GM19455 (cell line): ENCODE results near the gene P2RY8.
A peak's percentile ranks its signal among the peaks of the same experiment; 100 is the strongest.
"Not testable (repeated sequence)": the region's sequence is repeated elsewhere in the genome, so short reads cannot be mapped to it uniquely, and the experiment has no call there.

Source experiments
- ATAC-seq: cut with Tn5 transposase; IDR thresholded peaks from one replicate; pipeline ENCODE4 v1.9.1; 2021; ENCODE audit not compliant: unreplicated experiment

The P2RY8 gene

DNA sequence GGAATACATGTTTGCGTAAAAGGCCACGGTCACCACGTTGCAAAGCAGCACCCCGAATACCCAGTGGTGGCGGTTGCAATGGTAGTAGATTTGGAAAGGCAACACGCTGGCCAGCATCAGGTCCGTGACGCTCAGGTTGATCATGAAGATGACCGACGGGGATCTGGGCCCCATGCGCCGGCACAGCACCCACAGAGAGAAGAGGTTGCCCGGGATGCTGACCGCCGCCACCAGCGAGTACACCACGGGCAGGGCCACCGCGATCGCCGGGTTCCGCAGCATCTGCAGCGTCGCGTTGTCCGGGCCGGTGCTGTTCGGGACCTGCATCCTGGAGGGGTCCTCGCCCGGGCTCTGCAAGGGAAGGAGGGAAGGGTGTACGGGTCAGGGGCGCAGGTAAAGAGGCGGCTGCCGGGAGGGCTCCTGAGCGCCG is 70.7 kb downstream of the P2RY8 start:
- ATAC-seq: no peak

DNA sequence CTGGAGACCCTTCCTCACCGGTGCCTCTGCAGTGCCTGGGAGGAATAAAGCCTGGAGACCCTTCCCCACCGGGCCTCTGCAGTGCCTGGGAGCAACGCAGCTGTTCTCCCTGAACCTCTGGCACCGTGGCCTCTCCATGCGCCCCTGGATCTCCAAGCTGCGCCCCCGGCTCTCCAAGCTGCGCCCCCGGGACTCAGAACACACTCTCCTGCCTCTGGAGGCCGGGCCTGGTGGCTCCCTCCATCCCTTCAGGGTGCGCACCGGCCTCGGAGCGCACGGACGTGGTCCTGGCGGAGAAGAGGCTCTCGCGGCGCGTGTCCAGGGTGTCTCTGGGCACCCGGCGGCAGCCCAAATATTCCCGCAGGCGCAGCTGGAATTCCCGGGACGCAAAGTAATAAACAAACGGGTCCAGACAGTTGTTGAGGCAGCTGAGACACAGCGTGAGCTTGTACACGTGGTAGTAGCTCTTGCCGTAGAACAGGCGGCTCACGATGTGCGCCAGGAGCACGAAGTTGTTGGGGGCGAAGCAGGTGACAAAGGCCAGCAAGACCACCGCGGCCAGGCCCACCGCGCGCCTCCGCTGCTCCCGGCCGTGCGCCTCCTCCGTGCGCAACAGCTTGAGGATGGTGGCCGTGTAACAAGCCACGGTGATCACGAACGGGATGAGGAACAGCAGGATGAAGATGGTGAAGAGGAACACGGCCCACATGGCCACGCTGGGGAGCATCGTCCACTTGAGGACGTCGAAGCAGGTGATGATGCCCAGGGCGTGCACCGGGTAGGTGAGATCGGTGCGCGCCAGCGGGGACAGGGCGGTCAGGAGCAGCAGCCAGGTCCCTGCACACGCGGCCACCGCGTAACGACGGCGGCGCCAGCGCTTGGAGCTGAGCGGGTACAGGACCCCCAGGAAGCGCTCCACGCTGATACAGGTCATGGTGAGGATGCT is 71.4 kb downstream of the P2RY8 start:
- no peak for ATAC-seq

DNA sequence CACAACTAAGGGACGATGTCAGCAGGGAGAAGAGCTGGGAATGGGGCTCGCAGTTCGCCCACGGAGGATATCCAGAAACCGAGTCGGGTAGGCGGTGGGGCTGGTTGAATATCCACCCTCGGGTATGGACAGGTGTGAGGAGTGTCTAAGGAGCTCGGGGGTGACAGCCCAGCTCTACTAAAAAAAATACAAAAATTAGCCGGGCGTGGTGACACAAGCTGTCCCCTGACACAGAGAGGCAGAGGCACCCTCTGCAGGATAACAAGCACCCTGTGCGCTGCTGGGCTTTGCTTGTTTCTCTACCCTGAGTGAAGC is 72.1 kb downstream of the P2RY8 start:
- ATAC-seq: no peak

DNA sequence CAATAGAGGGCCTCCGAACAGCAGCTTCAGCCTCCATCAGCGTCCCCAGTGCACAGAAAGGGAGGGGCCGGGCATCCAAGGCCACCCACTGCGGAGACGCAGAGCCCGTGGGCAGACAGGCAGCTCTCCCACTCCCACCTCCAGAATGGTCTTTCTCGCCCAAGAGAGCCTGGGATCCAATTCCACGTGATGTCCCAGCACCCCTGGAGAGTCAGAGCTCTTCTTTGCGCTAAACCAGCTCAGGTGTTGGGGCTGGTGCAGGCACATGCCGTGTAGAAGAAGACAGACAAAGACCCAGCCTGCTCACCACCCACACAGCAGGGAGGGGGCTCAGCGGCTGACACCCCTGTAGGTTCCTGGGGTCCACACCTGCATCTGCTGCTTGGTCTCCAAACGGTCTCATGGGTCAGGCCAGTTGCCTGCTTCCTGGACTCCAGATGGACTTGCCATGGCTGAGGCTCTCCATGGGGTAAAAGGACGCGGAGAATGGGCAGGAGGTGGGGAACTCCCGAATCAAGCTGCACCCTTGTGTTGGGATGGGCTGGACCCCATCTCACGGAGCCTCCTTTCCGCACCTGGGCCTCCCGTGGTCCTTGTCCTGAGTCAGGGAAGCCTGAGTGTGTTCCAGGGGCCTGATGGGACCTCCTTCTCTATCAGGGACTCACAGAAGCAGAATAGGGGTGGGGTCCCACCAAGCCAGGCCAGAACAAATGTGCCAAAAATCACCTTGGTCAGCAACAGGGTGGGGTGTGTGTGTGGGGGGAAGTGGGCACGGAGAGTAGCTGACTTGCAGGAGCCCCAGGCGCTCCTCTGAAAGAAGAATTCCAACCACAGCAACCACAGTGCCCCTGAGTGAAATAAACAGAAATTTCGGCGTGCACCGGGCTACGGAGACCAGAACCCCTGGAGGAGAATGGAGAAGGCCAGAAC is 72.7 kb downstream of the P2RY8 start:
- ATAC-seq: no peak

DNA sequence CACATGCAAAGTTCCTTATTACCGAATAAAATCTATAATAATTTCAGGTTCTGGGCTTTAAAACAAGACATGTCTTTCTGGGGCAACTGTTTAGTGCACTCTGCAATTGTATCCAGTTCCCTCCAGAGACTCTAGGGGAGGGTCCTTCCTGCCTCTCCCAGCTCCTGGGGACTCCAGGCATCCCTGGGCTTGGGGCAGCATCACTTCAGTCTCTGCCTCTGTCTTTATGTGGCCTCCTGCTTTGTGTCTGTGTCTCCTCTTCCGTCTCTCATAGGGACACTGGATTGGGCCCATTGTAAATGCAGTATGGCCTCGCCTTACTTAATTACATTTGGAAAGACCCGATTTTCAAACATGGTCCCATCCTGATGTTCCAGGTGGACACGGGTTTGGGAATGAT is 73.4 kb downstream of the P2RY8 start:
- ATAC-seq: no peak

DNA sequence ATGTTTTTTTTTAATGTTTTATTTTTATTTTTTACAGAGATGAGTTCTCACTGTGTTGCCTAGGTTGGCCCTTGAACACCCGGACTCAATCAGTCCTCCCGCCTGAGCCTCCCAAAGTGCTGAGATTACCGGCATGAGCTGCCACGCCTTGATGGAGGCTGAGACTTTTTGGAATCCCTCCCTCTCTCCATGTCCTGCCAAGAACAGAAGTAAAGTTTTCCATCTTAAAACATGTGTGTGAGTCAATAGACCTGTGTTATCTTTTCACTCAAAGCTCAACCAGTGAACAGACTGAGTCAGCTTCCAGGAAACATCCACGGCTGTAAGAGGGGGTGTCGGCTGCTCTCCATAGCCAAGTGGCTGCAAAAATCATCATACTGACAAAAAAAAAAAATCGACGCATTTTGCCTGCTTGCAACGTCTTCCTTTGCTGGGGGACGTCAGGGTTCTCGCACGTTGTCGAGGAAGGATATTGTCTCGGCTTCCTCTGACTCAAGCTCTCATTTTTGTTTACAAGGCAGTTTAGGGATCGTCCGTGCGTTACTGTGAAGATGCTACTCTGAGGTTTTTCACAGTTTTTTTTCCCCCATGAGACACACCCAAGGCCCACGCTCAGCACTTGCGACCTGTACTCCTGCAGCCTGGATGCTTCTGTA is 74.3 kb downstream of the P2RY8 start:
- ATAC-seq: no peak

DNA sequence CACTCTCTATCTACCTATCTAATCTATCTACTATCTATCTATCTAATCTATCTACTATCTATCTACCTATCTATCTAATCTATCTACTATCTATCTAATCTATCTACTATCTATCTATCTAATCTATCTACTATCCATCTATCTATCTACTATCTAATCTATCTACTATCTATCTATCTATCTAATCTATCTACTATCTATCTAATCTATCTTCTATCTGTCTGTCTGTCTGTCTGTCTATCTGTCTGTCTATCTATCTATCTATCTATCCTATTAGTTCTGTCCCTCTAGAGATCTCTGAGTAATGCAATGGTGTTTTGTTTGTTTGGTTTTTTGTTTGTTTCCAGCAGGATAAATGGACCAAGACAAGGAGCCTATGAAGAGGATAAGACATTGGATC is 74.9 kb downstream of the P2RY8 start:
- no peak for ATAC-seq

DNA sequence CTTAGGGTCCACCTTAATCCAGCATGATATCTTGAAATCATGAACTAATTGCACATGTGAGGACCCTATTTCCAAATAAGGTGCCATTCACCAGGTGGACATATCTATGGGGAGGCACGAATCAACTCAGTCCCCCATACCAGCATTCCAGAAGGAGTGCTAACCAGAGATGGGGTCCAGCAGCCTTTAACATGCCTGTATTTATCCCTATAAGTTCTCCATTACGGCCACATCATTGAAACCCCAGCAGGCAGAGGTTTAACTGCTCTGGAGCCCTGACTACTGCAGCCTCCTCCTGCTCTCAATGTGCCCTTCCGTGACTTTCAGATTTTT is 81.1 kb downstream of the P2RY8 start:
- no peak for ATAC-seq

DNA sequence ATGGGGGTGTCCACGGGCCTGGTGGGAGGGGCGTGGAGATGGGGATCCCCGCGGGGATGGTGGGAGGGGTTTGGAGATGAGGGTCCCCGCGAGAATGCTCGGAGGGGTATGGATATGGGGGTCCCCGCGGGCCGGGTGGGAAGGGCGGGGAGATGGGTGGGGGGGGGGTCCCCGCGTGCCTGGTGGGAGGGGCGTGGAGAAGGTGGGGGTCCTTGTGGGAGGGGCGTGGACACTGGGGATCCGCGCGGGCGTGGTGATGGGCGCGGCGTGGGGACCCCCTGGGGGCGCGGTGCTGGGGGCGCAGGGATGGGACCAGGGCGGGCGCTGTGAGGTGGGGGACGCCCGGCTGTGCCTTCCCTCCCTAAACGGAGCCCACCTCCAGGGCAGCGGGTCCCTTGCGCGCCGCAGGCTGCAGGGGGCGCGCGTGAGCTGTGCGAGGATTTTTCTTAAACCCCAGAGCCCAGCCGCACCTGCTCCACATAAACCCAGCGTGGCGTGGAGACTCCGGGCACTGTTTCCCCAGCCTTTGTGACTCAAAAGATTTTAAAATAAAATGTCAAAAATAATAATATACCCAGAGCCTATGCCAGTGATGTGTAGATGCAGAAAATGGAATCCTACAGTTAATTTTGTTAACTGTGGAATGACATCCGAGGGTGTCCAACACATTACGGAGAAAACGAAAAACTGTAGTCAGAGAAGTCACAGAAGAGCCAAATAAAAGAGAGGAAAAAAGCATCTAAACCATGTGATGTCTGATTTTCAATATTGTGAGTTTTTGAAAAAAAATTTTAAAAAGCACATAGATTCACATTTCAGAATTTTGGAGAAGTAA is 82.8 kb downstream of the P2RY8 start:
- peak; percentile 40 for ATAC-seq

DNA sequence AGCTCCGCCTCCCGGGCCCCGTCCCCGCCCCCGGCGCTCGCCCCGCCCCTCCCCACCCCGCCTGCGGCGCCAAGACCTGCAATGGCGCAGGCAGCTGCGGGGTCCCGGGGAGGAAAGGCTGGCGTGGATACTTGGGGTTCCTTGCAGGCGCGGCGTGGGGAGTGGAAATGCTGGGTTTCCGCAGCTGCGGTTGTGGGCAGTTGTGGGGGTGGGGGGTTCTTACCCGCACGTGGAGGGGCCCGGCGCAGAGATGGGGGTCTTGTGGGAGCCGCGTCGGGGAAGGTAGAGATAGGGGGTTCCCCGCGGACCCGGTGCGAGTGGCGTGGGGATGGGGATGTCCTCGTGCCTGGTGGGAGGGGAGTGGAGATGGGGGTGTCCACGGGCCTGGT is 83.6 kb downstream of the P2RY8 start:
- peak; percentile 4 for ATAC-seq

DNA sequence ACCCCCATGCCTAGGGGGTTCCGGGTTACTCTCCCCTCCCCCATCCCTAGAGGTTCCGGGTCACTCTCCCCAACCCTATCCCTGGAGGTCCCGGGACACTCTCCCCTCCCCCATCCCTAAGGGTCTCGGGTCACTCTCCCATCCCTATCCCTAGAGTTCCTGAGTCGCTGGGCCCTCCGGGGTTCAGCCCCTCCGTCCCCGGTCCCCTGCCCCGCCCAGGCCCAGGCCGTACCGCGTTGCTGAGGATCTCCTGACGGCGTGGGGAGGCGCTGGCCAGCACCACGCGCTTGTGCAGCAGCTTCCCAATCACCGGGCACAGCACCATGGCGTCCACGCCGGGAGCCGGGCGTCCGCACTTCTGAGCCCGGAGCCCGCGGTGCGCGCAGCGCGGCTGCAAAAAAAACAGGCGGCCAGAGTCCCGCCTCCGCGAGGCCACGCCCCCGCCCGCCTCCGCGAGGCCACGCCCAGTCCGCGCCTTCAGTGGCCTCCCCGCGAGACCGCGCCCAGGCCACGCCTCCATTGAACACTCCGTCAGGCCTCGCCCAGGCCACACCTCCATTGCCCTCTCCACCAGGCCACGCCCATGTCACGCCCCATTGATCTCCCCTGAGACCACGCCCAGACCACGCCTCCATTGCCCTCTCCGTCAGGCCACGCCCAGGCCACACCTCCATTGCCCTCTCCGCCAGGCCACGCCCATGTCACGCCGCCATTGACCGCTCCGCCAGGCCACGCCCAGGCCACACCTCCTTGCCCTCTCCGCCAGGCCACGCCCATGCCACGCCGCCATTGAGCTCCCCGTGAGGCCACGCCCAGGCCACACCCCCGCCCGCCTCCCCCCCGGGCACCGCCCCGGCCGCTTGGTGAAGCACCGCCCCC is 84.2 kb downstream of the P2RY8 start, which contains the start of gene ASMTL:
TSS of gene ASMTL (minus strand) at position 394 of the 879 bp plus-strand sequence. CDS start at position 325, 69 bp downstream.
- ATAC-seq: peak; percentile 64

DNA sequence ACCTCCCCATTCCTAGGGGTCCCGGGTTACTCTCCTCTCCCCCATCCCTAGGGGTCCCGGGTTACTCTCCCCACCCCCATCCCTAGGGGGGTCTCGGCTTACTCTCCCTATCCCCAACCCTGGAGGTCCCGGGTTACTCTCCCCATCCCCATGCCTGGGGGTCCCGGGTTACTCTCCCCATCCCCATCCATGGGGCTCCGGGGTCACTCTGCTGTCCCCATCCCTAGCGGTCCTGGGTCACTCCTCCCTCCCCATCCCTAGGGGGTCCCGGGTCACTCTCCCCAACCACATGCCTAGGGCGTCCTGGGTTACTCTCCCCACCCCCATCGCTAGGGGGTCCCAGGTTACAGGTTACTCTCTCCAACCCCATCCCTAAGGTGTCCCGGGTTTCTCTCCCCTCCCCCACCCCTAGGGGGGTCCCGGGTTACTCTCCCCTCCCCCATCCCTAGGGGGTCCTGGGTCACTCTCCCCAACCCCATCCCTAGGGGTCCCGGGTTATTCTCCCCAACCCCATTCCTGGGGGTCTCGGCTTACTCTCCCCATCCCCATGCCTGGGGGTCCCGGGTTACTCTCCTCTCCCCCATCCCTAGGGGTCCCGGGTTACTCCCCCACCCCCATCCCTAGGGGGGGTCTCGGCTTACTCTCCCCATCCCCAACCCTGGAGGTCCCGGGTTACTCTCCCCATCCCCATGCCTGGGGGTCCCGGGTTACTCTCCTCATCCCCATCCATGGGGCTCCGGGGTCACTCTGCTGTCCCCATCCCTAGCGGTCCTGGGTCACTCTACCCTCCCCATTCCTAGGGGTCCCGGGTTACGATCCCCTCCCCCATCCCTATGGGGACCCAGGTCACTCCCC is 85.1 kb downstream of the P2RY8 start:
- no peak for ATAC-seq

DNA sequence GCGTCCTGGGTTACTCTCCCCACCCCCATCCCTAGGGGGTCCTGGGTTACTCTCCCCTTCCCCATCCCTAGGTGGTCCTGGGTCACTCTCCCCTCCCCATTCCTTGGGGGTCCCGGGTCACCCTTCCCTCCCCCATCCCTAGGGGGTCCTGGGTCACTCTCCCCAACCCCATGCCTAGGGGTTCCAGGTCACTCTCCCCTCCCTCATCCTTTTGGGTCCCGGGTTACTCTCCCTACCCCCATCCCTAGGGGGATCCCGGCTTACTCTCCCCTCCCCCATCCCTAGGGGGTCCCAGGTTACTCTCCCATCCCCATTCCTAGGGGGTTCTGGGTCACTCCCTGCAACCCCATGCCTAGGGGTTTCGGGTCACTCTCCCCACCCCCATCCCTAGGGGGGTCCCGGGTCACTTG is 85.7 kb downstream of the P2RY8 start:
- no peak for ATAC-seq

DNA sequence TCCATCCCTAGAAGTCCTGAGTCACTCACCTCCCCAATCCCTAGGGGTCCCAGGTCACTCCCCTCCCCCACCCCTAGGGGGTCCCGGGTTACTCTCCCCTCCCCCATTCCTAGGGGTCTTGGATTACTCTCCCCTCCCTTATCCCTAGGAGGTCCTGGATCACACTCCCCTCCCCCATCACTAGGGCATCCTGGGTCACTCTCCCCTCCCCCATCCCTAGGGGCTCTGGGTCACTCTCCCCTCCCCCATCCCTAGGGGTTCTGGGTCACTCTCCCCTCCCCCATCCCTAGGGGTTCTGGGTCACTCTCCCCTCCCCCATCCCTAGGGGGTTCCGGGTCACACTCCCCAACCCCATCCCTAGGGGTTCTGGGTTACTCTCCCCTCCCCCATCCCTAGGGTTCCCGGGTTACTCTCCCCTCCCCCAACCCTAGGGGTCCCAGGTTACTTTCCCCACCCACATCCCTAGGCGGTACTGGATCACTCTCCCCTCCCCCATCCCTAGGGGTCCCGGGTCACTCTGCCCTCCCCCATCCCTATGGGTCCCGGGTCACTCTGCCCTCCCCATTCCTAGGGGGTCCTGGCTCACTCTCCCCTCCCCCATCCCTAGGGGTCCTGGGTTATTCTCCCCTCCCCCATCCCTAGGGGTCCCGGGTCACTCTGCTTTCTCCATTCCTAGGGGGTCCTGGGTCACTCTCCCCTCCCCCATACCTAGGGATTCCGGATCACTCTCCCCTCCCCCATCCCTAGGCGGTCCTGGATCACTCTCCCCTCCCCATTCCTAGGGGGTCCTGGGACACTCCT is 86.4 kb downstream of the P2RY8 start:
- no peak for ATAC-seq

DNA sequence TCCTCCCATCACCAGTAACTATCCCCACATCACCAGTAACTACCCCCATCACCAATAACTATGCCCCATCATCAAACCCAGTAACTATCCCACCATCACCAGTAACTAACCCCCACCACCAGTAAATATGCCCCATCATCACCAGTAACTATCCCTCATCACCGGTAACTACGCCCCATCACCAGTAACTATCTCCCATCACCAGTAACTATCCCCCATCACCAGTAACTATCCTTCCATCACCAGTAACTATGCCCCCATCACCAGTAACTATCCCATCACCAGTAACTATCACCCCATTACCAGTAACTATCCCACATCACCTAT is 87.2 kb downstream of the P2RY8 start:
- no peak for ATAC-seq

DNA sequence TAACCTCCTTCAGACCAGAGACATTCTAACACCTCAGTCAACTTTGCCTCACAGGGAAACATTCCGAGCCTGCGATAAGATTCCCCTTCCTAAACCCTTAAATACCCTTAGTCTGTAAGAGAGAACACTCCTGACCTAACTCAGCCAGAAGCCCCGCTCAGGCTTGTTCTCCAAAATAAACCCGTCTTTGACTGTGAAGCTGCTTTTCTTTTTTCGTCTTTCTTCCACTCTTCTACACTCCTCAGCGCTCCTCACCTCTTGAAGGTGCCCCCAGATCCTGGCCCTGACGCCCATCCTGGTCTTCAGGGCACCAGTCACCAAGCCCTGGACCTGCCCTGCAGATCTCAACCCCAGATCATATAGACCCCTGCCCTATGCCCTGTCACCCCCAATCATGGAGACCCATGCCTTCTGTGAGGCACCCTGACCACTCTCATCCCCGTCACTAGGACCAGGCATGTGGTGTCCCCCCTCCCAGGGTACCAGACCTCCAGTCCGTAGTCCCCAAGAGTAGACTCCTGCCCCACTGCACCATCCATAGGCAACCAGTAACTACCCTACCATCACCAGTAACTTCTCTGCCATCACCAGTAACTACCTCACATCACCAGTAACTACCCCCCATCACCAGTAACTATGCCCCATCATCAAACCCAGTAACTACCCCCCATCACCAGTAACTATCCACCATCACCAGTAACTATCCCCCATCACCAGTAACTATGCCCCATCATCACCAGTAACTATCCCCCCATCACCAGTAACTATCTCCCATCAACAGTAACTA is 87.8 kb downstream of the P2RY8 start:
- ATAC-seq: no peak

DNA sequence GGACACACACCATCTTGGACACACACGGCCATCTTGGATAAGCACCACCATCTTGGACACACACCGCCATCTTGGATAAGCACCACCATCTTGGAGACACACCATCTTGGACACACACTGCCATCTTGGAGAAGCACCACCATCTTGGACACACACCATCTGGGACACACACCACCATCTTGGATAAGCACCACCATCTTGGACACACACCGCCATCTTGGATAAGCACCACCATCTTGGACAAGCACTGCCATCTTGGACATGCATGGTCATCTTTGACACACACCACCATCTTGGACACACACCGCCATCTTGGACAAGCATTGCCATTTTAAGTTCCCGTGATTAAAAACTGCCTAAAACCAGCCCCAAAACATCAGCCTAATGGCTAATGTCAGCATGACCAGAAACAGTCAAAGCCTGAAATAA is 88.4 kb downstream of the P2RY8 start:
- not testable (repeated sequence) for ATAC-seq
